Calu3 (cell line): Measurements from ENCODE around the gene RASSF9. TPM values are rescaled to one million over a fixed set of nuclear protein-coding genes. Genes with fewer than 3 reads are reported as not detected.

Experiments used
- BruUV-seq: library from RNA; stranded (reverse); fragments of 400-500 nt; replicated peaks from 2 replicates; lab custom pipeline; 2021; lab: Mats Ljungman, UMichigan
- CTCF ChIA-PET: fragments of 300-600 bp; sonication (Branson Sonifier 250); formaldehyde crosslinking; loops from one replicate; lab custom pipeline; 2022; ENCODE audit warnings: antibody characterized with exemption; lab: Charles Lee
- DNase-seq: peaks from one replicate; pipeline ENCODE4 v3.0.0; 2022
- H3K27ac Mint-ChIP-seq: one replicate; pipeline ENCODE4 v1.8.0; 2022; ENCODE audit warnings: mixed read lengths; ENCODE audit not compliant: unreplicated experiment
- H3K27me3 Mint-ChIP-seq: one replicate; pipeline ENCODE4 v1.8.0; 2022; ENCODE audit warnings: mixed read lengths; ENCODE audit not compliant: unreplicated experiment
- H3K36me3 Mint-ChIP-seq: one replicate; pipeline ENCODE4 v1.8.0; 2022; ENCODE audit warnings: mild to moderate bottlenecking, moderate library complexity, mixed read lengths; ENCODE audit not compliant: insufficient read depth, unreplicated experiment
- H3K4me1 Mint-ChIP-seq: one replicate; pipeline ENCODE4 v1.8.0; 2022; ENCODE audit warnings: mild to moderate bottlenecking, low read depth, mixed read lengths; ENCODE audit not compliant: unreplicated experiment
- H3K4me3 Mint-ChIP-seq: one replicate; pipeline ENCODE4 v1.8.0; 2022; ENCODE audit warnings: mild to moderate bottlenecking, low read depth, moderate library complexity, mixed read lengths; ENCODE audit not compliant: unreplicated experiment
- H3K9me3 Mint-ChIP-seq: one replicate; pipeline ENCODE4 v1.8.0; 2022; ENCODE audit warnings: low read depth, mixed read lengths; ENCODE audit not compliant: unreplicated experiment
- intact Hi-C: fragments of 100-400 bp; cut with micrococcal nuclease; formaldehyde crosslinking; loops from one replicate; pipeline ENCODE4 v1.10.0; 2022; ENCODE audit not compliant: unreplicated experiment
- total RNA-seq: library from RNA; stranded (reverse); gene quantifications from 2 replicates; pipeline ENCODE4 v1.2.3, GENCODE V29; 2022
- TF ChIP-seq, protein P1 (sequence below): fragments of 200-600 bp; IDR thresholded peaks from one replicate; pipeline ENCODE4 v1.8.0; 2022; ENCODE audit warnings: antibody characterized with exemption; ENCODE audit not compliant: unreplicated experiment

Gene RASSF9
- total RNA-seq, 1 experiment from 2014 or later = 3.3 TPM

DNA sequence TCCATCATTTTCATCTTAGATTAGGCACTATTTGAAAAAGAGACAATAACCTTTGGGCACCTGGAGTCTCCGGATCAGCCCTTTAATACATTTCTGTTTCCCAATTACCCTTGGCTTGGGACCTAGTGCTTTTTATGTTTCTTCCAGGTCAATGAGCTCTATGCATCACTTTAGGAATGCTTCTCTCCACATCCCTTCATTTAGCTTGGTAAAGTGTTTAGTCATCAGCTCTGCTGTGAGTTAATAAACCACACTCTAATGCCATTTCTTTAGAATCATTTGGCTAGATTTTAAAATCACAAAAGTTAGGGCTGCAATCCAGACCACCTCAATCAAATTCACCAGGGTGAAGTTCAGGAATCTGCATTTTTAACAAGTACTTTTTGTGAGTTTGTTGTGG lies 41.7 kb downstream of the RASSF9 start:
- no peak overlapping the region for H3K4me3 Mint-ChIP-seq
- H3K27me3 Mint-ChIP-seq = no peaks in the 10 kb centered on the region
- H3K4me1 Mint-ChIP-seq = no peaks in the 10 kb centered on the region
- intact Hi-C loops = no loop called here
- BruUV-seq = no TSS peak
- CTCF ChIA-PET = interaction anchor here (0.7 kb wide), 1 partner anchor 27 kb away, joined by 3 read pairs; no protein-coding TSS in a partner anchor
- H3K36me3 Mint-ChIP-seq = no peaks in the 10 kb centered on the region
- TF ChIP-seq, protein P1, sequence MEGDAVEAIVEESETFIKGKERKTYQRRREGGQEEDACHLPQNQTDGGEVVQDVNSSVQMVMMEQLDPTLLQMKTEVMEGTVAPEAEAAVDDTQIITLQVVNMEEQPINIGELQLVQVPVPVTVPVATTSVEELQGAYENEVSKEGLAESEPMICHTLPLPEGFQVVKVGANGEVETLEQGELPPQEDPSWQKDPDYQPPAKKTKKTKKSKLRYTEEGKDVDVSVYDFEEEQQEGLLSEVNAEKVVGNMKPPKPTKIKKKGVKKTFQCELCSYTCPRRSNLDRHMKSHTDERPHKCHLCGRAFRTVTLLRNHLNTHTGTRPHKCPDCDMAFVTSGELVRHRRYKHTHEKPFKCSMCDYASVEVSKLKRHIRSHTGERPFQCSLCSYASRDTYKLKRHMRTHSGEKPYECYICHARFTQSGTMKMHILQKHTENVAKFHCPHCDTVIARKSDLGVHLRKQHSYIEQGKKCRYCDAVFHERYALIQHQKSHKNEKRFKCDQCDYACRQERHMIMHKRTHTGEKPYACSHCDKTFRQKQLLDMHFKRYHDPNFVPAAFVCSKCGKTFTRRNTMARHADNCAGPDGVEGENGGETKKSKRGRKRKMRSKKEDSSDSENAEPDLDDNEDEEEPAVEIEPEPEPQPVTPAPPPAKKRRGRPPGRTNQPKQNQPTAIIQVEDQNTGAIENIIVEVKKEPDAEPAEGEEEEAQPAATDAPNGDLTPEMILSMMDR = no peak
- H3K27ac Mint-ChIP-seq = no peak overlapping the region
- DNase-seq = no peak
- no peaks in the 10 kb centered on the region for H3K9me3 Mint-ChIP-seq

DNA sequence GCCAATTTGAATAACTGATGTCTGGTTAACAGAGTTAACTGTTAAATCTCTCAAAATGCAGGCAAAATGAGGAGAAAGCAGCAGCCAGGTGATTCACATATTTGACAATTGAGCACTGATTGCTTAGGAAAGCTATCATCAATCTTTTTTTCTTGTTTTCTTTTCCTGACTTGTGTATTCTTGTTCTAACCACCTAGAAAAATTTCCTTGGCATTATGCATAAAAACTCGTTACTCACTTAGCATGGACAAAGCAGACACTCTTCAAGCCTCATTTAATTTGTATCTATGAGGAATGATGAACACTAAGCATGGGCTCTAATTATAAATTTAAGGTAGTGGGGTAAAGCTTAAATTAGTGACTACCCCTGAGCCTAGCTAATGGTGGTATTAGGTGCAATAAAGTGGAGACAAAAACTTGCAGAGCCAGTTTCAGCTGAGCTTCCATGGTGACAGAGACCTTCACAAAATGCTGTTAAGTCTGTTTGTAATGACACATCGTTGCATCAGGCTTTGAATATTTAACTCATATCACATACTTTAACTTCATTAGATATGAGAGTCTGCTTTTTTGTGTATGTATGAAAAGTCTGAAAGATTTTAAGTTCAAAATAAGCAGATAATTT lies 52.0 kb downstream of the RASSF9 start:
- peak; percentile 19 for DNase-seq

DNA sequence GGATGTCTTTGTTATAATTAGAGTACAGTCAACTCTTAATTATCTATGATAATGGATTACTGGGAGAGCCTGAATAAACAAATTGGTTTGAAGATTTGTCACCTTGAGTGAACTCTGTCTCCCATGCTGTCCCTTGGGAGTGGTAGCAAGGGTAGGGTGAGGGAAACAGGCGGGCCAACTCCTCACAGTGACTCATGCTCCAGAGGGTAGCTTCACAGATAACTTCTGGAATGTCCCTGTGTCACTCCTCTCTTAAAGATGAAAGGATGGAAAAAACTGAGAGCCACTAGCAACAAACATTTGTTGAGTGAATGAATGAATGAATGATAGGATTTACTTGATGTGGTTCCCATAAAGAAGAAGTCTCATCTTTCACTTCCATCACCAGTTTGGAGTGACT lies 53.5 kb downstream of the RASSF9 start:
- Mint-ChIP-seq H3K4me1 (peaks cover 28% of the 10 kb centered on the region), H3K4me3 (no peak overlapping the region), H3K36me3 (no peaks in the 10 kb centered on the region), H3K27me3 (no peaks in the 10 kb centered on the region), H3K9me3 (peaks cover 2% of the 10 kb centered on the region), H3K27ac (peak overlapping the region; percentile 26)
- BruUV-seq = no TSS peak
- CTCF ChIA-PET = no interaction called here
- DNase-seq = no peak
- intact Hi-C loops = no loop called here
- TF ChIP-seq, protein P1 = no peak

More for the DNA sequence above, 52.0 kb downstream of the RASSF9 start:
- peak overlapping the region; percentile 73 for H3K27ac Mint-ChIP-seq
- H3K27me3 Mint-ChIP-seq = no peaks in the 10 kb centered on the region
- H3K4me1 Mint-ChIP-seq = peaks cover 22% of the 10 kb centered on the region
- intact Hi-C loops = no loop called here
- no peaks in the 10 kb centered on the region for H3K36me3 Mint-ChIP-seq
- peaks cover 2% of the 10 kb centered on the region for H3K9me3 Mint-ChIP-seq
- H3K4me3 Mint-ChIP-seq = no peak overlapping the region
- TF ChIP-seq, protein P1 = no peak
- CTCF ChIA-PET = interaction anchor here (0.8 to 1.0 kb wide), 3 partner anchors 52 to 208 kb away, joined by 3 to 4 read pairs (median 3); no protein-coding TSS in a partner anchor
- no TSS peak for BruUV-seq

DNA sequence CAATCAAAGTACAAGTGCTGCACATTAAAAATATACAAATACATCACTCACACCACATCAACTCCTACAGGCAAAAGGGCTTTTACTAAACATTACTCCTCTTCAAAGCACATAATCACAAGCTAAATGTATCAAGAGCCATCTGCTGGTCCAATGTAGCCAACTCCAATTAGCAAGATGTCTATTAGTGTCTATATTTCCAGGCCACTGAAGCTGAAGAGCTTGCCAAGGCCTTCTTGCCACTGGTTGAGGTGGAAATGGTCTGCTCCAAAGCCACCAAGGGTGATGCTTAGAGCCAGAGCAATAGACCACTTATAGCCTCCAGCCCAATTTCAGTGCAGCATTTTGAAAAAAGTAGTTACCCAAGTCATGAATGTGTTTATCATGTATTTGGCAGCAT lies 54.4 kb downstream of the RASSF9 start:
- peaks cover 28% of the 10 kb centered on the region for H3K4me1 Mint-ChIP-seq
- no peaks in the 10 kb centered on the region for H3K27me3 Mint-ChIP-seq
- no peaks in the 10 kb centered on the region for H3K9me3 Mint-ChIP-seq
- H3K36me3 Mint-ChIP-seq = no peaks in the 10 kb centered on the region
- H3K27ac Mint-ChIP-seq = no peak overlapping the region
- BruUV-seq = no TSS peak
- DNase-seq = no peak
- no peak overlapping the region for H3K4me3 Mint-ChIP-seq
- CTCF ChIA-PET = interaction anchor here (1.0 kb wide), 1 partner anchor 206 kb away, joined by 3 read pairs; no protein-coding TSS in a partner anchor
- intact Hi-C loops = loop anchor here (1.0 kb wide), 1 partner anchor 206 kb away; no protein-coding TSS in a partner anchor
- TF ChIP-seq, protein P1 = no peak
